Activated CD4-positive, alpha-beta T cell treated with anti-CD3 and anti-CD28 coated beads for 36 hours (primary cell): ENCODE measurements around the gene CCR2. TPM values are rescaled to one million over a fixed set of nuclear protein-coding genes. Genes with fewer than 3 reads are reported as not detected.
A peak's percentile ranks its signal among the peaks of the same experiment; 100 is the strongest.

ENCODE experiments used
- ATAC-seq: fragments of 200-7000 bp; cut with Tn5 transposase; one replicate; pipeline ENCODE4 v1.10.0; 2021; ENCODE audit warnings: mild to moderate bottlenecking, moderate library complexity
- CTCF ChIA-PET: fragments of 350-600 bp; sonication (Branson Sonifier 250); formaldehyde crosslinking; loops from one replicate; lab custom pipeline; 2021; ENCODE audit warnings: antibody characterized with exemption; lab: Charles Lee
- POLR2A ChIA-PET: fragments of 350-600 bp; sonication (Branson Sonifier 250); formaldehyde crosslinking; loops from one replicate; lab custom pipeline; 2021; ENCODE audit warnings: antibody characterized with exemption, inconsistent platforms; lab: Charles Lee
- DNase-seq: peaks from one replicate; pipeline ENCODE4 v3.0.0-alpha.2; 2020
- H3K27ac Mint-ChIP-seq: one replicate; pipeline ENCODE4 v1.8.0; 2021; ENCODE audit warnings: mixed read lengths
- H3K27me3 Mint-ChIP-seq: one replicate; pipeline ENCODE4 v1.8.0; 2021; ENCODE audit warnings: mixed read lengths
- H3K36me3 Mint-ChIP-seq: one replicate; pipeline ENCODE4 v1.8.0; 2021; ENCODE audit warnings: low read depth, mixed read lengths
- H3K4me1 Mint-ChIP-seq: one replicate; pipeline ENCODE4 v1.8.0; 2021; ENCODE audit warnings: mixed read lengths
- H3K4me3 Mint-ChIP-seq: one replicate; pipeline ENCODE4 v1.8.0; 2021; ENCODE audit warnings: mild to moderate bottlenecking, moderate library complexity, mixed read lengths
- H3K9me3 Mint-ChIP-seq: one replicate; pipeline ENCODE4 v1.8.0; 2021; ENCODE audit warnings: low read depth, mixed read lengths
- intact Hi-C, 2 experiments: fragments of 100-400 bp; cut with DNase I in 1 of 2; cut with micrococcal nuclease in 1 of 2; formaldehyde crosslinking; loops; one replicate each; pipeline versions ENCODE4 v1.14.2 to v1.15.1; 2022 to 2024; cut with DNase I, micrococcal nuclease
- total RNA-seq, 2 experiments: library from RNA; stranded (reverse); gene quantifications; one replicate each; pipeline ENCODE4 v1.2.3, GENCODE V29; 2021

Gene CCR2
- total RNA-seq, 2 experiments from 2014 or later = 0.09 TPM; not detected in 1

GRCh38 chr3:46354478-46354877 lies 567 bp downstream of the CCR2 start:
- H3K27me3 Mint-ChIP-seq = peaks cover 51% of the 10 kb centered on the region
- no peak overlapping the region for H3K27ac Mint-ChIP-seq
- no peak overlapping the region for H3K4me3 Mint-ChIP-seq
- CTCF ChIA-PET = interaction anchor here (0.7 to 3.4 kb wide), 7 partner anchors 10 to 134 kb away, joined by 3 to 19 read pairs (median 3); partner anchors contain the start of gene CCR5
- intact Hi-C loops = loop anchor here in 1 of 2 experiments (2.0 kb wide), 1 partner anchor 16 kb away; the partner anchor contains the start of gene CCR5
- ATAC-seq (peak; percentile 40), DNase-seq (no peak)
- H3K9me3 Mint-ChIP-seq = no peaks in the 10 kb centered on the region
- no peaks in the 10 kb centered on the region for H3K36me3 Mint-ChIP-seq
- POLR2A ChIA-PET = interaction anchor here (1.0 kb wide), 1 partner anchor 15 kb away, joined by 4 read pairs; no protein-coding TSS in a partner anchor
- H3K4me1 Mint-ChIP-seq = peaks cover 45% of the 10 kb centered on the region

GRCh38 chr3:46354984-46355383 lies 1.1 kb downstream of the CCR2 start:
- H3K27me3 Mint-ChIP-seq = peaks cover 52% of the 10 kb centered on the region
- no peak overlapping the region for H3K27ac Mint-ChIP-seq
- no peaks in the 10 kb centered on the region for H3K9me3 Mint-ChIP-seq
- H3K4me3 Mint-ChIP-seq = no peak overlapping the region
- intact Hi-C loops = loop anchor here in 1 of 2 experiments (2.0 kb wide), 1 partner anchor 16 kb away; the partner anchor contains the start of gene CCR5
- ATAC-seq (no peak), DNase-seq (no peak)
- ChIA-PET CTCF (interaction anchor here (0.7 to 3.4 kb wide), 6 partner anchors 9 to 102 kb away, joined by 3 to 19 read pairs (median 4); partner anchors contain the start of gene CCR5), POLR2A (no interaction called here)
- no peaks in the 10 kb centered on the region for H3K36me3 Mint-ChIP-seq
- H3K4me1 Mint-ChIP-seq = peaks cover 44% of the 10 kb centered on the region

- POLR2A ChIA-PET = no interaction called here
- no peaks in the 10 kb centered on the region for H3K9me3 Mint-ChIP-seq
- ATAC-seq = no peak
- H3K36me3 Mint-ChIP-seq = no peaks in the 10 kb centered on the region
- H3K27ac Mint-ChIP-seq = no peak overlapping the region
- H3K4me1 Mint-ChIP-seq = peaks cover 46% of the 10 kb centered on the region
- intact Hi-C loops = no loop called here
- H3K27me3 Mint-ChIP-seq = peaks cover 50% of the 10 kb centered on the region
- CTCF ChIA-PET = interaction anchor here (0.6 to 3.4 kb wide), 2 partner anchors 13 to 318 kb away, joined by 3 to 19 read pairs; partner anchors contain the start of gene CCR5
- no peak for DNase-seq
- H3K4me3 Mint-ChIP-seq = no peak overlapping the region
Measured at GRCh38 chr3:46356276-46356675, 2.4 kb downstream of the CCR2 start.

GRCh38 chr3:46356909-46357308 lies 3.0 kb downstream of the CCR2 start:
- ChIA-PET POLR2A (no interaction called here), CTCF (no interaction called here)
- Mint-ChIP-seq H3K4me3 (no peak overlapping the region), H3K36me3 (no peaks in the 10 kb centered on the region), H3K4me1 (peaks cover 51% of the 10 kb centered on the region), H3K27me3 (peaks cover 44% of the 10 kb centered on the region), H3K27ac (no peak overlapping the region), H3K9me3 (no peaks in the 10 kb centered on the region)
- intact Hi-C loops = no loop called here
- no peak for ATAC-seq
- DNase-seq = no peak

- POLR2A ChIA-PET = no interaction called here
- H3K4me3 Mint-ChIP-seq = no peak overlapping the region
- DNase-seq = no peak
- intact Hi-C loops = no loop called here
- no peak for ATAC-seq
- CTCF ChIA-PET = interaction anchor here (1.9 to 2.6 kb wide), 2 partner anchors 11 to 445 kb away, joined by 4 to 17 read pairs; no protein-coding TSS in a partner anchor
- no peaks in the 10 kb centered on the region for H3K36me3 Mint-ChIP-seq
- peaks cover 38% of the 10 kb centered on the region for H3K4me1 Mint-ChIP-seq
- H3K27ac Mint-ChIP-seq = no peak overlapping the region
- H3K27me3 Mint-ChIP-seq = peaks cover 37% of the 10 kb centered on the region
- H3K9me3 Mint-ChIP-seq = no peaks in the 10 kb centered on the region
Measured at GRCh38 chr3:46358466-46358865, 4.6 kb downstream of the CCR2 start.

- peak; percentile 95 for ATAC-seq
- ChIA-PET CTCF (interaction anchor here (0.6 to 2.6 kb wide), 17 partner anchors 9 to 447 kb away, joined by 3 to 17 read pairs (median 3); partner anchors contain the start of gene CXCR6), POLR2A (interaction anchor here (1.2 kb wide), 1 partner anchor 10 kb away, joined by 16 read pairs; the partner anchor contains the start of gene CCR5)
- Mint-ChIP-seq H3K9me3 (no peaks in the 10 kb centered on the region), H3K27me3 (peaks cover 42% of the 10 kb centered on the region), H3K36me3 (no peaks in the 10 kb centered on the region), H3K27ac (no peak overlapping the region), H3K4me1 (peaks cover 27% of the 10 kb centered on the region), H3K4me3 (no peak overlapping the region)
- intact Hi-C loops = loop anchor here (1.0 kb wide), 4 partner anchors 9 to 66 kb away; partner anchors contain the start of gene CCR5 (in 1 of the 2)
- peak; percentile 57 for DNase-seq
Measured at GRCh38 chr3:46359733-46360493, 6.0 kb downstream of the CCR2 start.

GRCh38 chr3:46360907-46361306 lies 7.0 kb downstream of the CCR2 start:
- Mint-ChIP-seq H3K27me3 (peaks cover 38% of the 10 kb centered on the region), H3K27ac (no peak overlapping the region), H3K36me3 (no peaks in the 10 kb centered on the region), H3K4me3 (no peak overlapping the region), H3K9me3 (no peaks in the 10 kb centered on the region), H3K4me1 (peaks cover 27% of the 10 kb centered on the region)
- CTCF ChIA-PET = interaction anchor here (1.2 to 2.6 kb wide), 4 partner anchors 8 to 267 kb away, joined by 3 to 17 read pairs (median 4); no protein-coding TSS in a partner anchor
- POLR2A ChIA-PET = no interaction called here
- intact Hi-C loops = loop anchor here (1.0 kb wide), 3 partner anchors 8 to 67 kb away; partner anchors contain the start of gene CCR5 (in 1 of the 2)
- no peak for ATAC-seq
- DNase-seq = no peak

GRCh38 chr3:46361408-46362283 lies 7.7 kb downstream of the CCR2 start:
- H3K27me3 Mint-ChIP-seq = peaks cover 36% of the 10 kb centered on the region
- no peak overlapping the region for H3K27ac Mint-ChIP-seq
- POLR2A ChIA-PET = no interaction called here
- H3K4me1 Mint-ChIP-seq = peaks cover 27% of the 10 kb centered on the region
- H3K36me3 Mint-ChIP-seq = no peaks in the 10 kb centered on the region
- H3K9me3 Mint-ChIP-seq = no peaks in the 10 kb centered on the region
- DNase-seq (no peak), ATAC-seq (peak; percentile 38)
- intact Hi-C loops = no loop called here
- CTCF ChIA-PET = interaction anchor here (1.4 kb wide), 1 partner anchor 65 kb away, joined by 3 read pairs; no protein-coding TSS in a partner anchor
- H3K4me3 Mint-ChIP-seq = no peak overlapping the region

- H3K4me3 Mint-ChIP-seq = no peak overlapping the region
Measured at GRCh38 chr3:46365041-46365440, 11.1 kb downstream of the CCR2 start.

GRCh38 chr3:46365737-46366524 lies 12.0 kb downstream of the CCR2 start:
- intact Hi-C loops = no loop called here
- Mint-ChIP-seq H3K27ac (no peak overlapping the region), H3K9me3 (no peaks in the 10 kb centered on the region), H3K36me3 (no peaks in the 10 kb centered on the region), H3K4me1 (peaks cover 37% of the 10 kb centered on the region), H3K4me3 (no peak overlapping the region), H3K27me3 (peaks cover 35% of the 10 kb centered on the region)
- ATAC-seq = no peak
- ChIA-PET CTCF (interaction anchor here (0.9 to 1.4 kb wide), 3 partner anchors 11 to 139 kb away, joined by 3 to 4 read pairs (median 3); no protein-coding TSS in a partner anchor), POLR2A (no interaction called here)
- DNase-seq = no peak

More at GRCh38 chr3:46365041-46365440, 11.1 kb downstream of the CCR2 start:
- no peak overlapping the region for H3K27ac Mint-ChIP-seq
- intact Hi-C loops = no loop called here
- DNase-seq (no peak), ATAC-seq (no peak)
- no peaks in the 10 kb centered on the region for H3K9me3 Mint-ChIP-seq
- ChIA-PET POLR2A (no interaction called here), CTCF (interaction anchor here (1.0 to 1.4 kb wide), 3 partner anchors 12 to 88 kb away, joined by 3 to 5 read pairs (median 4); no protein-coding TSS in a partner anchor)
- peaks cover 35% of the 10 kb centered on the region for H3K27me3 Mint-ChIP-seq
- no peaks in the 10 kb centered on the region for H3K36me3 Mint-ChIP-seq
- peaks cover 35% of the 10 kb centered on the region for H3K4me1 Mint-ChIP-seq
